ENCODE data around the gene DGKH. TPM values are rescaled to one million over a fixed set of nuclear protein-coding genes. Genes with fewer than 3 reads are reported as not detected.

Gene DGKH
- total RNA-seq, 2 experiments from 2014 or later, result 6.0 TPM

DNA sequence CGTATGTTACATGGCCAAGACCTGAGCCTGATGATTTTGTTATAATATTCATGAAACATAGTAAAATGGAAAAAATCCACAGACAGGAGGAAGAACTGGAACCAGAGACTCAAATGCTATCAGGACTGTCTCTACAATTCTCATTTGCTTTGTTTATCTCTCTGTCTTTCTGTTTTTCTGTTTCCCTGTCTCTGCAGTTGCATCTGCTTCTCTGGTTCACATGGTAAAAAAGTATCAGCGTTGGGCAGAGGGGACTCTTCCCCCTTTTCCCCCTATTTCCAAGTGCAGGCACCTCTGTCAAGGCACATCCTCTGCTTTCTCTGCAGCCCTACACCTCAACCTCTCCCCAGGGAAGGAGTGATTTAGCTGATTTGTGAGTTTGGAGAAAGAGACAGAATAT lies 46.4 kb upstream of the DGKH start:
- DNase-seq, result no peak
- no peaks in the 10 kb centered on the region for H3K9me3 Mint-ChIP-seq
- Histone ChIP-seq H3K27me3 (ENCODE audit: control insufficient read depth in 1 of 2, insufficient read depth in 2 of 2, low read length in 2 of 2) (no peaks in the 10 kb centered on the region), H3K4me1 (ENCODE audit: insufficient read depth, low read length) (no peaks in the 10 kb centered on the region), H3K9me3 (ENCODE audit: control insufficient read depth in 1 of 2, insufficient read depth in 1 of 2, low read length in 2 of 2) (no peaks in the 10 kb centered on the region), H3K36me3 (ENCODE audit: insufficient read depth, low read length) (no peaks in the 10 kb centered on the region), H3K4me3 (ENCODE audit: low read length) (no peak overlapping the region), H3K27ac (ENCODE audit: low read depth in 1 of 2, low read length in 2 of 2) (no peak overlapping the region)
- H3K27ac Mint-ChIP-seq, result no peak overlapping the region
- no peaks in the 10 kb centered on the region for H3K4me1 Mint-ChIP-seq (ENCODE audit: low read depth)
- H3K27me3 Mint-ChIP-seq, result no peaks in the 10 kb centered on the region
- no peaks in the 10 kb centered on the region for H3K36me3 Mint-ChIP-seq (ENCODE audit: low read depth)
- TF ChIP-seq, protein P1, sequence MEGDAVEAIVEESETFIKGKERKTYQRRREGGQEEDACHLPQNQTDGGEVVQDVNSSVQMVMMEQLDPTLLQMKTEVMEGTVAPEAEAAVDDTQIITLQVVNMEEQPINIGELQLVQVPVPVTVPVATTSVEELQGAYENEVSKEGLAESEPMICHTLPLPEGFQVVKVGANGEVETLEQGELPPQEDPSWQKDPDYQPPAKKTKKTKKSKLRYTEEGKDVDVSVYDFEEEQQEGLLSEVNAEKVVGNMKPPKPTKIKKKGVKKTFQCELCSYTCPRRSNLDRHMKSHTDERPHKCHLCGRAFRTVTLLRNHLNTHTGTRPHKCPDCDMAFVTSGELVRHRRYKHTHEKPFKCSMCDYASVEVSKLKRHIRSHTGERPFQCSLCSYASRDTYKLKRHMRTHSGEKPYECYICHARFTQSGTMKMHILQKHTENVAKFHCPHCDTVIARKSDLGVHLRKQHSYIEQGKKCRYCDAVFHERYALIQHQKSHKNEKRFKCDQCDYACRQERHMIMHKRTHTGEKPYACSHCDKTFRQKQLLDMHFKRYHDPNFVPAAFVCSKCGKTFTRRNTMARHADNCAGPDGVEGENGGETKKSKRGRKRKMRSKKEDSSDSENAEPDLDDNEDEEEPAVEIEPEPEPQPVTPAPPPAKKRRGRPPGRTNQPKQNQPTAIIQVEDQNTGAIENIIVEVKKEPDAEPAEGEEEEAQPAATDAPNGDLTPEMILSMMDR (IDR thresholded peaks at IDR 0.05), result no peak
- ATAC-seq (ENCODE audit: poor library complexity), result no peak
- intact Hi-C loops (cut with DNase I, micrococcal nuclease), result no loop called here
- CTCF ChIA-PET, result interaction anchor here (1.2 kb wide), 1 partner anchor 25 kb away, joined by 4 read pairs; no protein-coding TSS in a partner anchor
- H3K4me3 Mint-ChIP-seq, result no peak overlapping the region
- POLR2A ChIA-PET, result no interaction called here

DNA sequence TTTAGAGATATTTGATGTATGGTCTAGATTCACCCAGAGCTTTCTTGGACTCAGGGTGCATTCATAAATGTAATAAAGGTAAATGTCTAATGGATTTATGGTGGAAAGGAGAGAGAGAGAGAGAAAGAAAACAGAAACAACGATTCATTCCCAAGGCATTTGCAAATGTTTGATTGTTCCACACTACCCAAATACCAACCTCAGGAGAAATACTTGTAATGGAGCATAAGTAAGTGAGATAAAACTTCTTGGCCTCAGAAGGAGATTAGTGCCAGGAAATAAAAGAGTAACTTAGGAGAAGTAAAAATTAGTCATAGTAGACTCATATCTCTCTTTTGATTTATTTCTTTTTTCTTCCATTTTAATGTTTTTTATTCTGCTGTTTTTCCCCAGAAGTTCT lies 40.6 kb upstream of the DGKH start:
- H3K27me3 Mint-ChIP-seq, result no peaks in the 10 kb centered on the region
- Histone ChIP-seq H3K36me3 (ENCODE audit: insufficient read depth, low read length) (no peaks in the 10 kb centered on the region), H3K27me3 (ENCODE audit: control insufficient read depth in 1 of 2, insufficient read depth in 2 of 2, low read length in 2 of 2) (peaks cover 0 to 2% of the 10 kb centered on the region in 2 experiments), H3K27ac (ENCODE audit: low read depth in 1 of 2, low read length in 2 of 2) (no peak overlapping the region), H3K9me3 (ENCODE audit: control insufficient read depth in 1 of 2, insufficient read depth in 1 of 2, low read length in 2 of 2) (no peaks in the 10 kb centered on the region), H3K4me1 (ENCODE audit: insufficient read depth, low read length) (no peaks in the 10 kb centered on the region), H3K4me3 (ENCODE audit: low read length) (no peak overlapping the region)
- CTCF ChIA-PET, result no interaction called here
- no peak for DNase-seq
- no peak overlapping the region for H3K27ac Mint-ChIP-seq
- POLR2A ChIA-PET, result no interaction called here
- no peak overlapping the region for H3K4me3 Mint-ChIP-seq
- TF ChIP-seq, protein P1 (IDR thresholded peaks at IDR 0.05), result no peak
- intact Hi-C loops (cut with DNase I, micrococcal nuclease), result no loop called here
- ATAC-seq (ENCODE audit: poor library complexity), result no peak
- H3K36me3 Mint-ChIP-seq (ENCODE audit: low read depth), result no peaks in the 10 kb centered on the region
- no peaks in the 10 kb centered on the region for H3K4me1 Mint-ChIP-seq (ENCODE audit: low read depth)
- no peaks in the 10 kb centered on the region for H3K9me3 Mint-ChIP-seq

DNA sequence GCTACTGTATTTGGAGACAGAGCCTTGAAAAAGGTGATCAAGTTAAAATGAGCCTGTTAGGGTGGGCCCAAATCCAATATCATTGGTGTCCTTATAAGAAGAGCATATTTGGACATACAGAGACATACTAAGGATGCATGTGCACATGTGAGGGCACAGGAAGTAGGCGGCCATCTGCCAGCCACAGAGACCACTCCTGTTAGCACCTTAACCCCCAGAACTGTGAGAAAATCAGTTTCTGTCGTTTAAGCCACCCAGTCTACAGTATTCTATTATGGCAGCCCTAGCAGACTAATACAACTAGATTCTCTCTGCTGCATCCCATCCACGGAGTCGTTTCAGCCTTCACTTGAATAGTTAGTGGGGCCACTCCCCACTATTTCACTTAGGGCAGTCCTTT lies 39.4 kb upstream of the DGKH start:
- ATAC-seq (ENCODE audit: poor library complexity), result no peak
- Mint-ChIP-seq H3K27ac (no peak overlapping the region), H3K27me3 (no peaks in the 10 kb centered on the region), H3K9me3 (no peaks in the 10 kb centered on the region), H3K4me3 (no peak overlapping the region), H3K36me3 (ENCODE audit: low read depth) (no peaks in the 10 kb centered on the region), H3K4me1 (ENCODE audit: low read depth) (no peaks in the 10 kb centered on the region)
- intact Hi-C loops (cut with DNase I, micrococcal nuclease), result no loop called here
- Histone ChIP-seq H3K27ac (ENCODE audit: low read depth in 1 of 2, low read length in 2 of 2) (no peak overlapping the region), H3K9me3 (ENCODE audit: control insufficient read depth in 1 of 2, insufficient read depth in 1 of 2, low read length in 2 of 2) (no peaks in the 10 kb centered on the region), H3K4me1 (ENCODE audit: insufficient read depth, low read length) (no peaks in the 10 kb centered on the region), H3K27me3 (ENCODE audit: control insufficient read depth in 1 of 2, insufficient read depth in 2 of 2, low read length in 2 of 2) (peaks cover 0 to 2% of the 10 kb centered on the region in 2 experiments), H3K4me3 (ENCODE audit: low read length) (no peak overlapping the region), H3K36me3 (ENCODE audit: insufficient read depth, low read length) (no peaks in the 10 kb centered on the region)
- CTCF ChIA-PET, result no interaction called here
- TF ChIP-seq, protein P1 (IDR thresholded peaks at IDR 0.05), result no peak
- no peak for DNase-seq
- POLR2A ChIA-PET, result no interaction called here
